ENCODE measurements around the gene F12.

- TF ChIP-seq FOSL2 (IDR thresholded peaks at IDR 0.05; ENCODE audit: borderline replicate concordance, low read depth): no peak
- TF ChIP-seq RFX5 (IDR thresholded peaks at IDR 0.05; ENCODE audit: low read length): no peak
- no peak for TF ChIP-seq EP300 (IDR thresholded peaks at IDR 0.05; ENCODE audit: borderline replicate concordance in 1 of 2, low read depth in 1 of 2, low read length in 1 of 2)
- TF ChIP-seq NFIC (IDR thresholded peaks at IDR 0.05; ENCODE audit: borderline replicate concordance): no peak
- TF ChIP-seq CTCF (IDR thresholded peaks at IDR 0.05): no peak
- no peak for TF ChIP-seq POLR2AphosphoS5 (IDR thresholded peaks at IDR 0.05; ENCODE audit: low read depth, low read length)
- no peak for TF ChIP-seq MEF2A (IDR thresholded peaks at IDR 0.05; ENCODE audit: borderline replicate concordance, low read depth)
Measured at GRCh38 chr5:177427211-177427822, 18.0 kb upstream of the F12 start.
